ENCODE data around the gene BTAF1.

Gene BTAF1

DNA sequence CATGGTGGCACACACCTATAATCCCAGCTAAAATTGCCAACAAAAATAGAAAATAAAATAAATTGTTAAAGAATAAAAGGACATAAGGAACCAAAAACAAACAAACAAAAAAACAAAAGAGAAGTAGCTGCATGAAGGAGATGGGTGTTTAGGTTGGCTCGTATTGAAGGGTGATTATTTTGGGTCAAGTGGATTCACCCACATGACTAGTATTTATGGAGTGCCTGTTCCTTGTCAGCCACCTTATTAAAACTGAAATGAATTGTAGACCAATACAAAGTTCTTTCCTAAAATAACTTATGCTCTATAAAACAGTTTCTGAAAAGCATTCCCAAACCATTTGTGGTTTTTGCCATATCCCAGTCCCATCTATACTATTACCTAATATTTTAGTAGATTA lies 138.7 kb downstream of the BTAF1 start:
- no peak for DNase-seq

- DNase-seq = no peak
Measured at GRCh38 chr10:92064506-92064905, 140.9 kb downstream of the BTAF1 start.

DNA sequence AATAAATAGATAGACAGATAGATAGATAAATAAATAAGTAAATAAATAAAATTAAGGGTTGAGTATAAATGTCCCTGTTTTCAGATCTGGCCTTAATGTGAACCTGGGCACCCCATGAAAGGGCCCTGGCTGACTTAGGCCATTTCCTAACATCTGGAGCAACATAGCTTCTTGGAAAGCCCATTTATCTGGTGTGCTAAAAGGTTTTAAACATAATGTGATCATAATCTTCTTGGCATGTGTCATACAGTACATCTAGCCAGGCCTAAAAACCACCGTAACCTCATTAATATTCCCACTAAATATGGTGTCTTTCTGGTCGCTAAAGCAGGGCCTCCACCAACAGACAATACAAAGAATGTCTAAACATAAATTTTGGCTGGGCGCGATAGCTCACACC lies 142.8 kb downstream of the BTAF1 start:
- DNase-seq = no peak

GRCh38 chr10:92068900-92069299 lies 145.3 kb downstream of the BTAF1 start:
- no peak for DNase-seq

DNA sequence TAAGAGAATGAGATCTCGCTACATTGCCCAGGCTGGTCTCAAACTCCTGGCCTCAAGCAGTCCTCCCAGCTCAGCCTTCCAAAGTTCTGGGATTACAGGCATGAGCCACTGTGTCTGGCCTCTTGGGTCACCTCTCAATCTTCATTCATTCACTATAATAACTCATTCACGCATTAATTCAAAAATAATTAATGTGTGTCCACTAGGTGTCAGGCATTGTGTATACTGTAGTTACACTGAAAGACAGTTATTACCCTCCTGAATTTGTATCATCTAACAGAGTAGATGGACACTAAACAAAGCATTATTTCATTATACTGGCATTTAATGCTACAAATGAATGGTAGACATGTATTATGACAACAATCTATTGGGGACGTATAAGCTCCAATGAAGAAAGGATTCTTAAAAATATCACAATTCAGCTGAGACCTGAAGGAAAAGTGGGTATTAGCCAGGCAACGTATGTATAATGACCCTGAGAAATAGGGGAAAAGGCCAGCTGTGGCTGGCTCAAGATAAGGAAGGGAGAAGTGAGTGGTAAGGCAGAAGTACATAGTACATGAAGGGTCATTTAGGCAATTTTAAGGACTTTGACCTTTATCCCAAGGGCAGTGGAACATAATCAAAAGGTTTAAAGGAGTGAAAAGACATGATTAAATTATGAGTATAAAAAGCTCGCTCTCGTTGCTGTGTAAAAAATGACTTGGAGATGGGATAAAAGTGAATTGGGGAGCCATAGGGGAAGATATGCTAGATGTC lies 150.7 kb downstream of the BTAF1 start:
- no peak for DNase-seq

DNA sequence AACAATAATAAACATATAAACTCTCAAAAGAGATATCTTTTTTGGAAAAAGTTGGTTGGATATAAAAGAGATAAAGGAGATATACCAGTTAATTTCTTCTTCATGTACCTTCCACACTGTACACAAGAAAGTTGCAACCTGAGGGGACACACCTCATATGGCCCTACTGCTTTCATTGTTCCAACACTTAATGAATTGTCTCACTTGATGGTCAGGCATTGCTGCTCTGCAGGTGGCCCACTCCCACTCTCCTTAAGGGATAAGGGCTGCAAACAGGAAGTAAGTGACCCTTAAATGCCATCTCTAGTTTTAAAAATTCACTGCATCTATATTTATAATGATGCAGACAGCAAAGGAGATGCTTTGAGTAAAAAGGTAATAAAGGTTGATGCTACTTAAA lies 152.3 kb downstream of the BTAF1 start:
- DNase-seq = no peak

- no peak for DNase-seq
Measured at GRCh38 chr10:92076722-92077121, 153.2 kb downstream of the BTAF1 start.

DNA sequence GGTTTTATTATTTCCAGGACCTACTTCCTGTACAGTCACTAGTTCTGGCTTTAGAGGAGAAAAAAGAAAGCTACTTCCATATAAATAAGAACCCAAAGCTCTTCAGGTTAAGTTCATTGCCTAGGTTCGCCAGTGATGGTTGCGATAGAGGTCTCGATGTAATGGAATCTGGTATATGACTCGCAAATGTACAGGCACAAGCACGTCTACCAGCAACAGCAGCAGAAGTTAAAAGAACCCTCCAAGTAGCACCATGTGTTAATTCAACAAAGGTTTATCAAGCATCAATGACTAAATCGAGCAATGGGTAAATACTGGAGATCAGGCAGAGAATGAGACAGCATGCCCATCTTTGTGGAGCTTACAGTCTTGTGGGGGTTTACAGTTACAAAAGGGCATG lies 155.4 kb downstream of the BTAF1 start:
- DNase-seq = no peak

All from NCI-H82 (cell line).